GM13976 (cell line): ENCODE measurements around the gene SGSM1.

Experiments used
- DNase-seq: peaks from one replicate; pipeline ENCODE4 v3.0.0; 2012; ENCODE audit warnings: low spot score
- CTCF ChIP-seq: IDR thresholded peaks from 2 replicates; pipeline ENCODE4 v1.5.1; 2012; ENCODE audit warnings: borderline replicate concordance, mild to moderate bottlenecking; ENCODE audit not compliant: insufficient read depth; ENCODE audit errors: extremely low read depth, missing control alignments, control extremely low read depth
- in situ Hi-C: fragments of 300-500 bp; cut with MboI; formaldehyde crosslinking; loops from one replicate; pipeline ENCODE4 v1.12.0; 2022; ENCODE audit warnings: low sequenced_read_pairs, mixed read lengths, inconsistent platforms; ENCODE audit not compliant: unreplicated experiment

Gene SGSM1

GRCh38 chr22:24976442-24977218, 170.6 kb downstream of the SGSM1 start:
- TF ChIP-seq CTCF = no peak
- in situ Hi-C loops = no loop called here
- no peak for DNase-seq
